Non-pigmented ciliary epithelial cell (primary cell): Measurements from ENCODE around the gene PROCA1.

Experiments
- DNase-seq: peaks from one replicate; pipeline ENCODE4 v3.0.0-alpha.2; 2010; ENCODE audit warnings: low read depth

The PROCA1 gene

DNA sequence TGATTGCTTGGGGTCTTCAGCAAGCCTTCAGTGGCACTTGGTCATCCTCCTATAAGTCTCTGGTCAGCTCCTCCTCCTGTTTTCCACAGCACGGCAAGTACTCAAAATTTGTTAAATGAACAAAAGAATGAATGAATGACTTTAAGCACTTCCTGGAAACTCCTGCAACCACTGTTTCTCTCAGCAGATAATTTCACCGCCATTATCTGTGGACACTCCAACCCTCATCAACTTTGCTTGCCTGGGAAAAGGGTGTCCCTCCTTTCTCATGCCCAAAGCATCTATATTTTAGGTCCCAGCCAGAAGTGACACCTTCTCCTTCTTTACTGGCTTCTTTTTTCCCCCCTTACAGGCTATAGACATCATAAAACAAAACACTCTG is 4.4 kb downstream of the PROCA1 start:
- no peak for DNase-seq

DNA sequence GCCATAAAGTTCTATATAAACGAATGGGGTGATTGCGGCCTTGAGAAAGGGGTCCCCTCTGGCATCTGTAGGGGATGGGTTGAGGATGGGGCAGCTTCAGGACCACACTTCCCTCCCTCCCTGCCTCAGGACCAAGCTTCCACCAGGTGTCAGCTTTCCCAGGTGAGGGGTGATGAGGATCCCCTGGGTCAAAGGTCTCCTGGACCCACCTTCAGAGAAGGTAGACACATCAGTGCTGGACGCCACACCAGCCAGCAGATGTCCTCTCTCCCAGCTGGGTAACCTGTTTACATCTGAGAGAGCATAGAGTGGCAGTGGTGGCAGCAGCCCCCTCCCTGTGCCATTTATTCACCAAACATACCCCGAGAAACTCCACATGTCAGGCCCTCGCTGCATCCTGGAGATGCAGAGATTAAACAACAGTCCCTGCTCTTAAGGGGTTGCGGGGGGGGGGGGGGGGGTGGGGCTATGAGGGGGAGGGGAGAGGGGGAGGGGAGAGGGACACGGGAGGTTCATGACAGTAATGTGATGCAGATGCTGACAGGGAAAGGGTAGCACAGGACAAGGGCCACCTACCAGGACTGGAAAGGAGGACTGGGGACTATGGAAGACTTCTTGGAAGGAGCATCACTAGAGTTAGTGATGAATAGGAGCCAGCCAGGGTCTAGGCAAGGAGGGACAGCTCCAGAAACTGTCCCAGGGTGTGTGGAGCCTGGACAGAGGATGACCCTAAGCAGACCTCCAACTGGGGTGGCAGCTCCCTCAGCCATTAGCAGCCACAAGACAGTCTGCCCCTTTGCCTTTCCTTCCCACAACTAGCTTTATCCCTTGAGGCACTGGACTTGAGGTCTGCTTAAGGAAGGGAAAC is 5.0 kb downstream of the PROCA1 start:
- no peak for DNase-seq

DNA sequence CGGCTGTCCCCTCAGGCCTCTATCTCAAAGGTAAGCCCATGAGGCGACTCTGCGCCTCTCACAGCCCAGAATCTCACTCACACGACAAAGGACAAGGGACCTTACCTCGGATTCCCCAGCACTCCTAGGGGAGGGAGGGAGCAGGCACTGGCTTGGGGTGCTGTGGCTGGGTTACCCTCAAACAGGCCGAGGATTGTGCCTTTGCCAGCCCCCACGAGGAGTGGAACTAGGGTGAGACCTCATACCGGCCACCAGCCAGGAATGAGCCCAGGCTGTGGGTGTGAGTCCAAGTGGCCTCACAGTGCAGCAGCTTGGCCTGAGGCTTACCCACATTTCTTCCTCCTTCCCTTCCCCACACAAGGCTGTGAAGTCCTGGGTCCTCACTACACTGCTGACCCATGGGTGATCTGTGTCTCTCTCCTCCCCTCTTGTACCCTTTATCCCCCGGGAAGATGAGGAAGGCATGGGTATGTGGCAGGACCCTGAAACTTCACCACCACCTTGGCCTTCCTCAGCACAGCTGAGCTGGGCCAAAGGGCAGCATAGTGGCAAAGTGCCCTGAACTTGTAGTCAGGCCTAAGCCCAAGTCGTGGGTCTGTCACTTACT is 5.9 kb downstream of the PROCA1 start:
- DNase-seq, result no peak

DNA sequence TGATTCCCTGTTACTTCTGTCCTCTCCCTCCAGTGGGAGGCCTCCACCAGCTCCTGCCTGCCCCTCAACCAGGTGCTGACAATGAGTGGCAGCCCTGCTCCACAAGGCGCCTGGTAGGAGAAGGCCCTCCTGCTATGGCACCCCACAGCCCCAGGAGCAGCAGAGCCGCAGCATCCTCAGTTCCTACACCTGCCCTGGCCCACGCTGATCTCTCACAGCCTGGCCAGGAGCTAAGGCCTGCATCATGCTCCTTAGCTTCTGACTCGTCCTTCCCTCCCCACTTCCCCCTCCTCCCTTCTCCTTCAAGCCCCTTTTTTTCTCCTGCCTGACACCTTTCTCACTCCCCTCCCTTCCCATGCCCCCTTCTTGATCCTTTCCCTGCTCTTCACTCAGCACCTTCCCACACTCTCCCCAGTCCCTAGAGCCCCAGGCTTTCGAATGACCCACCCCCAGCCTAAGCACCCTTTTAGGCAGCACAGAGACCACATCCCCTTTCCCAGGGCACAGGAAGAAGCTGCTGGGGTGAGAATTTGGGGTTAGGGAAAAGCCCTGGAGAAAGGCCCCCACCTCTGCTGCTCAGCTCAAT is 6.5 kb downstream of the PROCA1 start:
- DNase-seq, result no peak

DNA sequence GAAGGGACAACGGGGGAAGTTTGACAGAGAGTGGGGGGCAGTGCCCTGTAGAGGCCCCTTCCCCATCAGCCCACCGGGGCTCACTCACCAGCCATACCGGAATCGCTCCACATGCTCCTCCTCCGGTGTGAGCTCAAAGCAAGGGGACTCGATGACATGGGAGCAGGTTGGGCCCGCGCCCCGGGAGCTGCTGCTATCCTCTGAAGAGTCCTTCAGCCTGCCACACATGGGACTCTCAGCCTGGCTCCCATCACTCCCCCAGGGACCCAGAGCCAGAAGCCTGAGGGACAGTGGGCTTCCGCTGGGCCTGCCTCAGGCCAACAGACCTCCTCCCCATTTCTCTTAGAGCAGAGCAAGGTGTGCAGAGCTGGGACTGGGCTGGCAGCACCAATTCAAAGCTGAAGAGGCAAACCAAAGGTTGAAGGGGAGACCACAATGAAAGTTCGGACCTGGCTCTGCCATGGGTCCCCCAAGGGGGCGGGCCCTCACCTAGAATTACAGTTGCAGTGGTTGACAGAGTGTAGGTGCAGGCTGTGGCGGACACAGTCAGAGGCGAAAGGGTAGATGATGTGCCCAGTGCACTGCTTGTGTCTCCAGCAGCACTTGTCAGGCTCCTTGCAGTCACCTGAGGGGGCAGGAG is 7.3 kb downstream of the PROCA1 start:
- DNase-seq, result no peak

DNA sequence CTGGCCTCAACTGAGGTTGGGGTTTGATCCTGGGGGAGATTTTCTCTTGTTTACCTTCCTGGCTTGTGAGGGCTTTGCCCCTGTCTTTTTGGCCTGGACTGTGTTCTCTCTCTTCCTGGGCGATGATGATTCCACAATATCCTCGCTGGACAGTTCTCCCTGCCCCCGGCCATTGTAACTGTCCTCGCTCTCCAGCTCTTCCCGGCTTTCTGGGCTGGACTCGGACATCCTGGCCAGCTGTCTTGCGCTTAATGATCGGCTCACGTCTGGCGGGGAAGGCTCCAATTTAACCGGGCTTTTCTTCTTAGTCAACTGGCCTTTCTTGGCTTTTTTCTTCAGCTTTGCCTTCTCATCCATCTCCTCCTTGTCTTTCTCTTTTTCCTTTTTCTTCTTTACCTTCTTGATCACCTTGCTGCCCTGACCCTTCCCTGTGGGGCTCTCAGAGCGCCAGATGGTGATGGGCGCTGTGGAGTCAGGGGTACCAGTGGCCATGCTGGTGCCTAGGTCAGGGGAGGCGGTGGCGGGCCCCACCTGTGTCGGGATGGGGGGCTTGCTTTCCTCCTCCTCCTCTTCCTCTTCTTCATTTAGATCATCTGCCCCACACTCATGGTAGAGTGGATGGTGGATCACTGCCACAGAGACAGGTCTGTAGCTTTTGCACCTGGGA is 8.0 kb downstream of the PROCA1 start:
- DNase-seq, result no peak

DNA sequence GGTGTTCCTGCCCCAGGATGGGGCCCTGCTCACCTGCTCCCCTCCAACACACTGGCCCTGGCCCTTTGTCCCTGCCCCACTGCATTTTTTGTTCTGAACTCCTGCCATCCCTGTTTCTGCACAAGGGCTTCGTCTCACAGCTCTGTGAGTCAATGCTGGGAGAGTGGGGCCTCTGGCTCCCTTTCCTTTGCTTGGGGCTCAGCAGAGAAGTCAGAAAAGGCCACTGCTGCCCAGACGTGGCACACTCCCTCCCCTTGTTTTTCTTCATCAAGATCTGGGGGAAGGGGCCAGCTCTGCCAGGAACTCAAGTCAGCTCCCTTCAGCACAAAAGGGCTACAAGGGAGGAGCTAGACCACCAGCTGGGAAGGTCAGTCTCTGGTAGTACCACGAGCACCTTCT is 8.9 kb downstream of the PROCA1 start:
- no peak for DNase-seq

DNA sequence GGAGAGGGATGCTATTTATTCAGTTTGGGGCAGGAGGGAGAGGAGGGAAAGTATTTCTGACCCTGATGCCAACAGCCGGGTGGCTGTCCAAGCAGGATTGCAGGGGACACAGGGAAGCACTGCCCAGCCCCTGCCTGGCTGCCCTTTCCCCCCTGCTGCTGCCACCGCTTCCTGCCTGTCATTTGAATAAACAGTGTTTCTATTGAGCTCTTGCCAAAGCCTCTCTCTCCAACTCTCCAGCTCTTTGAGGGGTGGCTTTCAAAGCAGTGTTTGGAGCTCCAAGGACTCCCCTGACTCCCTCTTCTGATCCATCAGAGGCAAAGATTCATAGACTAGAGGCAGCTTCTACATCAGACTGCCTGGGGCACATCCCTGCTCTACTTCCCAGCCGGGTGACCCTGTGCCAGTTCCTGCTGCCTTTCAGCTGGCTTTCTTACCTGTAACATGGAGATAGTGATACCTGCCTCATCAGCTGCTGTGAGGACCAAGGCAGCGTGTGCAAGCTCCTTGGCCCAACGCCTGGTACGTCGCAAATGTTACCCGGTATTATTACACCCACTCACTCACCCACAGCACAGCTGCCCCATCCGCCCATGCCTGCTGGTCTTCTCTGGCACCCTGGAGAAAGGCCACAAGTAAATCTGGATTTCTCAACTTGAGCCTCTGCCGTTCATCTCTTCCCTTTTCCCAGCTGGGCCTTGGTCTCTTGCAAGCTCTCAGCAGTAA is 9.5 kb downstream of the PROCA1 start:
- DNase-seq, result no peak

DNA sequence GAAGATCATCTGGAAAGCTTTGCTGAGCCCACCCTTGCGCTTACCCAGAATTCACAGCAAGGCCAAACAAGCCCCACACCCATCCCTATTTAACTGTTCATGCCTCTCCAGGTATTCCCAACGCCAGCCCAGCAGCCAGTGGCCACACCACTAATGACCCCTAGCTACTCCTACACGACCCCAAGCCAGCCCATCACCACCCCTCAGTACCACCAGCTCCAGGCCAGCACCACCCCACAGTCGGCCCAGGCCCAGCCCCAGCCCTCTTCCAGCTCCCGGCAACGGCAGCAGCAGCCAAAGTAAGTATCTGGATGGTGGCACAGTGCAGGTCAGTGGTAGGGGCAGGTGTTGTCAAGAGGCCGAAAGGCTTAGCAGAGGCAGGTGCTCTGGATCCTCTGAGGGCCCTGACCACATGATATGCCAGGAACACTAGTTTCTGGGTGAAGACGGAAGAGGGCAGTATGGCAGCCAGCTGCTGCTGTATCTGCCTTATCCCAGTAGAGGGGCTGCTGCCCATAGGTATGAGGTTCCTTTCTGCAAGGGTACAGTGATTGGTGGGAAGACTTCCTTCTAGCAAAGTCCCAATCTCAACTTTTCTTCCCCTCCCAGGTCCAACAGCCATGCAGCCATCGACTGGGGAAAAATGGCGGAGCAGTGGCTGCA is 10.7 kb downstream of the PROCA1 start:
- DNase-seq, result no peak

DNA sequence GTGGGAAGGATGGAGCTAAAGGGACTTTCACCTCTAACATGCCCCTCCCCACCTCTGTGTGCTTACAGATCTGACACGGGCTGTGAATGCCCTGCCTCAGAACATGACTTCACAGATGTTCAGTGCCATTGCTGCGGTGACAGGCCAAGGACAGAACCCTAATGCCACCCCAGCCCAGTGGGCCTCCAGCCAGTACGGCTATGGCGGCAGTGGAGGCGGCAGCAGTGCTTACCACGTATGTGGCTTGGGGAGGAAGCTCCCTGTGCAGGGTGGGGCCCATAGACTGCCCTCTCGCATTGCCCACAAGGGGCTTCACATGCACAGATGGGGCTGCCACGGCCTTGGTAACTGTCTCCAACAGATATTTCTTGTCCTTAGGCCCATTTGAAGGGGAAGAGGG is 11.4 kb downstream of the PROCA1 start:
- DNase-seq, result no peak

DNA sequence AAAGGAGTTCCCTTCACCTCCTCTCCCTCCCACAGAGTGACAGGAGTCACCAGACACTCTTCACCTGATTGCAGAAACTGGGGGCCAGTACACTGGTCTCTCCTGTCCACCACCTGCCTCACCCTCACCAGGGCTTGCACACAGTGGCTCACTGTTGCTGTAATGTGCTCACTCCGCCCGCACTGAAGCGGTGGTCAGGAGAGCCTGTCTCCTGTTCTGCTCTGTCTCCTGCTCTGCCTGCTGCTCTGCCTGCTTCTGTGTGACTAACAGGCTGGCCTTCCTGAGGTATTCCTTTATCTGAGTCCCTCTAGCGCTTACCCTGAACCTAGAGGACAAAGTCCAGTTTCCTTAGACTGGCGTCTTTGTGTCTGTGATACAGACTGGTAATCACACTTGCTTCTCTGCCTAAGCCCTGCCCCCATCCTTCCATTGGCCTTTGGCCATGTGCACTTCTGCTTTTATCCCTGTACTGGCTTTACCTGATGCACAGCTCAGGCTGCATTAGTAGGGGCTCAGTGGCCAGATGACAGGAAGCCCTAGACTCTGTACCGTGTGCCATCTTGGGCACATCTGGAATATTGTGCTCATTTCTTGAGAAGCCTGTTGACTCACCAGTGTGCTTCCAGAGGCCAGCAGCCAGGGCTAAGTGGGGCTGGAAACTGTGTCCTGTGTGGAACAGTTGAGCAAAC is 13.3 kb downstream of the PROCA1 start:
- DNase-seq, result no peak

DNA sequence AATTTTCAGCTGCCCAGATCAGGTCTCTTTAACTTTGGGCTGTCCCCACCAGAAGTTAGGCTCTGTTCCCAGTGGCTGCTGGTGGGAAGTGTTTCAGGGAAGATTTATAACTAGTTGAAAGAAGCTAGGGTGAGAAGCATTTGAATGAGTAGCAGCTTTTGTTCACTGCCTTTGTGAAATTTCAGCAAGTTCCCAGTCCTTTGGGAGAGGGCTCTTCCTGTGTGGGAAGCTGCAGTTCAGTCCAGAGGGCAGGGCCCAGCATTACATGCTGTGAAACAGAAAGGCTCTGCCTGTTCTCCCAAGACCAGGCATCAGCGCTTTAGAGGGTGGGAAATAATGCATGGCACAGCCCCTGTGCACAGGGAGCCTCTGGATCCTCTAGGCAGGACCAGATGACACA is 17.8 kb downstream of the PROCA1 start:
- no peak for DNase-seq

DNA sequence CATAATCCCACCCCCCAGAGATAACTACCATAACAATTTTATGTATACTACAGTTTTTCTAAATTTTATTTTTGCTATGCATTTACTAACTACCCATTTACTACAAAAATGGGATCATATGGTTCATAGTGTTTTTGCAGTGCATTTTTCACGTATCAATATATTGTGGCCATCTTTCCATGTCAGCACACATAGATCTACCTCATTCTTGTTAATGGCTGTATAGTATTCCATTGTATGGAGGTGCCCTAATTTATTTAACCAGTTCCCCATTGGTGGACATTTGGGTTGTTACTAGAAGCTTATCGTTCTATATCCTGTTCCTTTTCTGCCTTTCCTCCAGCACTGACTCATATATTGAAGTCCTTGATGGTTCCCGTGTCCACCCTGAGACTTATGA is 22.7 kb downstream of the PROCA1 start:
- DNase-seq, result no peak

DNA sequence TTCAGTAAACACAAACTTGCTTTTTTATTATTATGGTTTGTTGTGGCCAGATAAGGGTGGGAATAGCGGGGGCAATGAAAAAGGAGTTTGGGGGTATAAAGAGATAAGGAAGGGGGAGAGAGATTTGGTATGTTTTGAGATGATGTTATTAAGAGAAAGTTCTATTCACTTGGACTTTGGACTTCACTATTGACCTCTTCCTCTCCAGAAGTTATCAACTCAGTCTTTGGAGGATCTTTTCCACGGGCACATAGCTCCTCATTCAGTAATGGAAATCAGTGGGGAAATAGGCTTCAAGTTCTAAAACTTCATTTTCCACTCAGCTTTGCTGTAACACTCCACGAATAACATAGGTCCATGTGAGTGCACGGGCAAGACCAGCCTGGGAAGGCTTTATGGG is 23.2 kb downstream of the PROCA1 start:
- no peak for DNase-seq

DNA sequence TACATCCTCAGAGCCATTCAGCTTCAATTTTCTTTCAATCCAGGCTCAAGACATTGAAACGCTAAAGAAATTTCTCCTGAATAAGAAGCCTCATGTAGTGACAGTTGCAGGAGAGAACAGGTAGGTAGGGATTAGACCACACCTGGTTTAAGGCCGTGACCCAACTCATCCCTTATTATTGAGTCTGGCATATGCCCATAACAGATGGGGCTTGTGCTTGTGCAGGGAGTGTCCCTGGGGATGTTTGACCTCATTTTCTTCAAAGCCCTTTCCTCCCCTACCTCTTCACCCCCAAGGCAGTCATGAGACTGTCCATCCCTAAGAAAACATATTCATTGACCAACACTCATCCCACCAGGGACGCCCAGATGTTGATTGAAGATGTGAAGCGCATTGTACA is 25.4 kb downstream of the PROCA1 start:
- no peak for DNase-seq

DNA sequence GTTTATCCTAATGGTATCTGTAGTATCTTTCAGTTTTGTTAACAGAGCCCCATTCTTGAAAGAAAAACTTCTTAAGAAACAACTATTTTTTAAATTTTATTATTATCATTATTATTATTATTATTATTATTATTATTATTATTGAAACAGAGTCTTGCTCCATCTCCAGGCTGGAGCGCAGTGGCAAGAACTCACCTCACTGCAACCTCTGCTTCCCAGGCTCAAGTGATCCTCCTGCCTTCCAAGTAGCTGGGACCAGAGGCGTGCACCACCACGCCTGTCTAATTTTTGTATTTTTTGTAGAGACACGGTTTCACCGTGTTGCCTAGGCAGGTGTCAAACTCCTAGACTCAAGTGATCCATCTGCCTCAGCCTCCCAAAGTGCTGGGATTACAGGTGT is 26.3 kb downstream of the PROCA1 start:
- no peak for DNase-seq

DNA sequence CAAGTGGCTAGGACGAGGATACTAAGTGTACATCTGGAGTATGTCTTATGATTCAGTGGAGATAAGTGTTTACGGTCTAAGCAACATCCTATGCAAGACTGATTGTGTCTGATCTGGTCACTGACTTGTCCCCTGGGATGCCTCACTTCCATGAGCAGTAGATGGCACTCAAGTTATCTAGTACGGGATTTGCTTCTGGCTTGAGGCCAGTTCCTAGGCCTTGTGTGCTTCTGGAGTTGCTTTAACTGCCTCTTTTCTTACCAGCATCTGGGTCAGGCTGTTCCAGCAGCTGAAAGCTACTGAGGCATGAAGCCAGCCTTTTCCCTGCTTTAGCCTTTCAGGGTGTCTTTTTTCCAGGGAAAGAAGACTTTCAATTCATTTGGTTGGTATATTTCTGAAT is 26.7 kb downstream of the PROCA1 start:
- no peak for DNase-seq

DNA sequence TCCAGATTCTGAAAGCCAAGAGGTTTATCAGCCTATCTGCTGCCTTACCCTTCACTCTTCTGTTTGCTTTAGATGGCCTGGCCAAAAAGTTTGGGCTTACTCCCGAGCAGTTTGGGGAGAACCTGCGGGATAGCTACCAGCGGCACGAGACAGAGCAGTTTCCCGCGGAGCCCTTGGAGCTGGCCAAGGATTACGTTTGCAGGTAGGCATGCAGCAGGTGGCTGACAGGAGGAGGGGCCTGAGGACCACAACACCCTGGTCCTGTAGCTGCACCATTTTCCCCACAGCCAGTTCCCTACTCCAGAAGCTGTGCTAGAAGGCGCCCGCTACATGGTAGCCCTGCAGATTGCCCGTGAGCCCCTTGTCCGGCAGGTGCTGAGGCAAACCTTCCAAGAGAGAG is 29.0 kb downstream of the PROCA1 start:
- DNase-seq, result no peak

DNA sequence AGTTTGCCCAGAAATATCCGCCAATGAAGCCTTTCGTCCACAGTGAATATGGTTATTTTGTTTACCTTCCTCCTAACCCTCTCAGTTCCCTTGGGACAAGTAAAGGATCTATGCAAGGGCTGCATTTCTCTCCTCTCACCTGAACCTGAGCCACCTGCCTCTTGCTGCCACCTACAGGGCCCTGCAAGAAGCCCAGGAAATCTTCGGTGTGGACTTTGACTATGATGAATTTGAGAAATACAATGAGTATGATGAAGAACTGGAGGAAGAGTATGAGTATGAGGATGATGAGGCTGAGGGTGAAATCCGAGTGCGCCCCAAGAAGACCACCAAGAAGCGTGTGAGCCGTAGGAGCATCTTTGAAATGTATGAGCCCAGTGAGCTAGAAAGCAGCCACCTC is 35.7 kb downstream of the PROCA1 start:
- no peak for DNase-seq

DNA sequence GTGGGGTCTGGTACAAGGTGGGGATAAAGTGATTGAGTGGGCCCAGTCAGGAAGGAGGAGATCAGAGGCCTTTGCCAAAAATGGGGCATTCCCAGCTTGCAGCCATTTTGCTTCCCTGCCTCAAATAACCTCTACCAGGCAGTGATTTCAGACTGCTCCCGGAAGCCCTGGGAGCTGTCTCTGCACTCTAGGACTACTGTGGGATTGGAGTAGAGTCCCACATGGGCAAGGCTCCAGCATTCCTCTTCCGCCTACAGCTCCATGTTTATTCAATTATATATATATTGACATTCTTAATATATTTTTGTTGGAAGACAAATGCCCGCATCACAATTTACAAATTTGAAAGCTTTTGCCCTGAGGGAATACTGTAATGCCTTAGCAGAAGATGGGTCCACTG is 36.2 kb downstream of the PROCA1 start:
- DNase-seq, result peak; percentile 6

DNA sequence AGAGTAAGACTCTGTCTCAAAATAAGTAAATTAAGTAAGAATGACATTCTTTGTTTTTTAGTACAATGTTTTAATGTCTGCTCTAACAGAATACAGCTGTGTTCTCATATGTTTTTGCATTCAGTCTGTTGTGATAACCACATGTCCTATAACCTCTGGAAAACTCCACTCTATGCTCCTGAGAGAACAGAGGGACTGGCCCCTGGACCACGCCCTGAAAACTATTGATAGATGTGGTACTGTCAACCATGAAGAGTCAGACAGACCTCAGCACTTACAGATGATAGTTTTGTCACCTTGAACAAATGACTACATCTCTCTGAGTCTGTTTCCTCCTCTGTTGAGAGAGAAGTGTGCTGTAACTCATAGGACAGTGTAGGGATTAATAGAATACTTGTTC is 41.8 kb downstream of the PROCA1 start:
- DNase-seq, result no peak
